Lower lobe of right lung (tissue), 2 donors: Measurements from ENCODE around the gene PPP6R1. TPM values are rescaled to one million over a fixed set of nuclear protein-coding genes. Genes with fewer than 3 reads are reported as not detected.

Experiments
- ATAC-seq, 2 donors: fragments of 200-7000 bp; cut with Tn5 transposase; one replicate each; pipeline ENCODE4 v1.9.1; 2020 to 2022; ENCODE audit warnings: mild to moderate bottlenecking in 2 of 2, moderate library complexity in 2 of 2
- DNase-seq: peaks from one replicate; pipeline ENCODE4 v3.0.0-alpha.2; 2020
- H3K27ac ChIP-seq: fragments of 200-600 bp; one replicate; pipeline ENCODE4 v1.8.0; 2022
- H3K27me3 ChIP-seq: fragments of 200-600 bp; one replicate; pipeline ENCODE4 v1.8.0; 2022; ENCODE audit warnings: low read depth
- H3K36me3 ChIP-seq: fragments of 200-600 bp; one replicate; pipeline ENCODE4 v1.8.0; 2022; ENCODE audit warnings: mild to moderate bottlenecking
- H3K4me1 ChIP-seq: fragments of 200-600 bp; one replicate; pipeline ENCODE4 v1.8.0; 2022
- H3K4me3 ChIP-seq: fragments of 200-600 bp; one replicate; pipeline ENCODE4 v1.8.0; 2022; ENCODE audit warnings: mild to moderate bottlenecking
- H3K9me3 ChIP-seq: fragments of 200-600 bp; one replicate; pipeline ENCODE4 v1.8.0; 2022
- intact Hi-C: fragments of 100-400 bp; cut with DNase I; formaldehyde crosslinking; loops from one replicate; pipeline ENCODE4 v1.11.0; 2022
- total RNA-seq: library from RNA; stranded (reverse); fragmentation: NEBNext Ultra II Directional; extraction: Animal tissue kit (Norgen Biotek cat#: 25700); gene quantifications from one replicate; pipeline ENCODE4 v1.2.1, GENCODE V29; 2021
- TF ChIP-seq, protein P1 (sequence below): fragments of 200-600 bp; IDR thresholded peaks from one replicate; pipeline ENCODE4 v1.8.0; 2022; ENCODE audit warnings: antibody characterized with exemption, mild to moderate bottlenecking
- donor health status: DM: no; HTN: yes; CAD: no; lungs with severe emphysema.

The PPP6R1 gene
- total RNA-seq, 1 donor from 2014 or later, result 69.1 TPM

DNA sequence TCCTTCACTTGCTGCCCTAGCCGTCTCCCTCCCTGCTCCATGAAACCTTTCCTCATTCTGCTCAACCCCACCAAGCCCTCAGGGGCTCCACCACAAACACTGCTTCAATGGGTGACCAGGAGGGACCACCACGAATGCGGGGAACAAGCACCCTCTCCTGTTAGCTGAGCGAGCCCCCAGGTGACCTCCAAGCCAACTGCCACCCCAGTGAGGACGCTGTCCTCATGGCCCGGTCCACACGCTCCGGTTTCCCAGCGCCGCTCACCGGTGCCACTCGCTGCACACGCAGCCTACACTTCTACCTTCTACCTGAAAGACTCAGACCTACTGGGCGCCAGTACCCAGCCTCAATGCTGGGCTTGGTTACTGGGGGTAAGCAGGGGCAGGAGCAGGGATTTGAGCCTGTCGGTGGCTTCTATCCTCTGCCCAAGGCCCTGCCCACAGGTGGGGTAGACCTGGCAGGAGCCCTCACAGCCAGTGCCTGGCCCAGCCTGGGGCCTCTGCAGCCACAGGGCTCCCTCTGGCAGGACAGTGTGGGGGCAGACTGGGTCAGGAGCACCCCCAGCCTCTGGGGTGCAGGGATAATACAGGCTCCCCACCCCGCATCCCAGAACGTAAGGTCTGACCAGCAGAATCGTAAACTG lies 29.6 kb downstream of the PPP6R1 start:
- no peaks in the 10 kb centered on the region for H3K9me3 ChIP-seq
- H3K4me1 ChIP-seq, result no peaks in the 10 kb centered on the region
- H3K36me3 ChIP-seq, result peaks cover 77% of the 10 kb centered on the region
- H3K27ac ChIP-seq, result no peak overlapping the region
- H3K27me3 ChIP-seq, result no peaks in the 10 kb centered on the region
- DNase-seq, result no peak
- ATAC-seq, result peak in 1 of 2 donors; percentile 3
- TF ChIP-seq, protein P1, sequence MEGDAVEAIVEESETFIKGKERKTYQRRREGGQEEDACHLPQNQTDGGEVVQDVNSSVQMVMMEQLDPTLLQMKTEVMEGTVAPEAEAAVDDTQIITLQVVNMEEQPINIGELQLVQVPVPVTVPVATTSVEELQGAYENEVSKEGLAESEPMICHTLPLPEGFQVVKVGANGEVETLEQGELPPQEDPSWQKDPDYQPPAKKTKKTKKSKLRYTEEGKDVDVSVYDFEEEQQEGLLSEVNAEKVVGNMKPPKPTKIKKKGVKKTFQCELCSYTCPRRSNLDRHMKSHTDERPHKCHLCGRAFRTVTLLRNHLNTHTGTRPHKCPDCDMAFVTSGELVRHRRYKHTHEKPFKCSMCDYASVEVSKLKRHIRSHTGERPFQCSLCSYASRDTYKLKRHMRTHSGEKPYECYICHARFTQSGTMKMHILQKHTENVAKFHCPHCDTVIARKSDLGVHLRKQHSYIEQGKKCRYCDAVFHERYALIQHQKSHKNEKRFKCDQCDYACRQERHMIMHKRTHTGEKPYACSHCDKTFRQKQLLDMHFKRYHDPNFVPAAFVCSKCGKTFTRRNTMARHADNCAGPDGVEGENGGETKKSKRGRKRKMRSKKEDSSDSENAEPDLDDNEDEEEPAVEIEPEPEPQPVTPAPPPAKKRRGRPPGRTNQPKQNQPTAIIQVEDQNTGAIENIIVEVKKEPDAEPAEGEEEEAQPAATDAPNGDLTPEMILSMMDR, result no peak
- intact Hi-C loops, result no loop called here
- no peak overlapping the region for H3K4me3 ChIP-seq

DNA sequence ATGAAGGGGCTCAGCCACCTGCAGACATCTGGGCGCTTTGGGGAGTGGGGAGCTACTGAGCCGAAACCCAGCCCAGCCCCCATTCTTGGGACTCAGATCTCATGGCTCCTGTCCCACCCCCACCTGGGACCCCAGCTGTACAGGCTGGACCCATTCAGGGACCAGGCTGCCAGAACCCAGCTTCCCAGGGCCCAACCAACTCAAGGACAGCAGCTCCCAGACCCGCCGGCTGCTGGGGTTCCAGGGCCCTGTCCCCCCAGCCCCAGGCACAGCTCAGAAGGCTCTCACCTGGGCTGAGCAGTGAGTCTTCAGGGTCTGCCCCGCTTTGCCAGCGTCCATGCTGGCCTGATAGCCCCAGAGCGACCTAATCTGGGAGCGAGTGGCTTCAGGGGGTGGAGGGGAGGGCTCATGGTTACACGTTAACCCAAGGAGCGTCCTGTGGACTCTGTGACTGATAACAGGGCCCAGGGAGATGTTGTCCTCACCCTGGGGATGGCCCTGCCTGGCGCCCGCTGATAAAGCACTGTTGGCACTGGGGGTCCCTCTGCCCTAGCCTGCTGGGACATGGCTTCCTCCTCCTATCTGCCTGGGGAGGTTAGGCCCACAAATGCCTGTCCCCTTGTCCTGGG lies 30.3 kb downstream of the PPP6R1 start, which contains the start of gene TMEM86B:
Gene TMEM86B, minus strand, starts transcription at position 361 of the 629 bp plus-strand sequence. Its CDS starts 22 bp downstream, at position 339.
- peaks cover 70% of the 10 kb centered on the region for H3K36me3 ChIP-seq
- no peaks in the 10 kb centered on the region for H3K4me1 ChIP-seq
- no peak for ATAC-seq
- H3K9me3 ChIP-seq, result no peaks in the 10 kb centered on the region
- no peaks in the 10 kb centered on the region for H3K27me3 ChIP-seq
- TF ChIP-seq, protein P1, result no peak
- H3K27ac ChIP-seq, result no peak within 1 kb of the TSS
- H3K4me3 ChIP-seq, result no peak within 1 kb of the TSS
- intact Hi-C loops, result no loop called here
- DNase-seq, result no peak

DNA sequence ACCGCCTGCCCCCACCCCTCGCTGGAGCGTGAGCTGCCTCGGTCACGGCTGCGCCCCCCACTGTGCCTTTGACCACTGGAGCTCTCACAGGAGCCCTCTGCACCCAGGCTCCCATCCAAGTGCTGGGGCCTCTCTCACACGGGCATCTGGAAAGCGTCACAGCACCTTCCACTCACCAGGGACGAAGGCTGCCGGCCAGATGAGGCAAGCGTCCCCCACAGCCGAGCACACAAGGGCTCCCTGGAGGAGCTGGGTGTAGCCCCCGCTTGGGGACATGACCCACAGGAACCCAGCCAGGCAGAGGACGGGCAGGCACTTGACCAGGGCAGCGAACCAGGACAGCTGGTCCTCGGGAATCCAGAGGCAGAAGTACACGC lies 30.8 kb downstream of the PPP6R1 start:
- DNase-seq, result no peak

DNA sequence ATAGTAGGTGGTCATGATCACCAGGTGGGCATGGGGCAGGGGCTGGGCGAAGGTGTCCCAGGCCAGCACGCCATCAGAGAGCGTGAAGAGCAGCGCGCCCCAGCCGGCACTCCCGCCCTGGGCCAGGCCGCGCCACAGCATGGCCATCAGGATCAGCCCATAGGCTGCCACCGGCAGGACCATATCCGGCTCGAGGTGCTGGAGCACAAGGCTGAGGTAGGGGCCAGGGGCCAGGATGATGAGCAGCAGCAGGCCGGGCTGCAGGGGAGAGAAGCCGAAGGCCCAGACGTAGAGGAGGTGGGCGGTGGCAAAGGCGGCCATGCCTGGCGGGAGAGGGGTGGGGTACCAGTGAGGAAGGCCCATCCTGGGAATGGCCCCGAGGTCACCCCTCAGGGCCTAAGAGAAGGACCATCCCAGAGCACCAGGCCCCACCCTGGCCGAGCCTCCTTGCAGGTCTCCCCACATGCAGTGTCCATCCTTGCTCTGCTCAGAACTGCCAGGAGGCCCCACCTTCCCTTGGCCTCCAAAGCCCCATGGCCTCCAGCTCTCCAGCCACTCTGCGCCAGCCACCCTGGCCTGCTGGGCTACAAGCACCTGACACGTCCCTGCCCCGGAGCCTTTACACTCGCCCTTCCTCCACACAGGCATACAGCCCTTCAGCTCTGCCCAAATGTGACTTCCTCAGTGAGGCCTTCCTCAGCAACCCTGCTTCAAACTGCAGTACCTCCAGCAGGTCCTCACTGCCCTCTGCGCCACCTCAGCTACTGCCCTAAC lies 31.4 kb downstream of the PPP6R1 start:
- TF ChIP-seq, protein P1, result no peak
- intact Hi-C loops, result no loop called here
- Histone ChIP-seq H3K4me3 (no peak overlapping the region), H3K27me3 (no peaks in the 10 kb centered on the region), H3K4me1 (no peaks in the 10 kb centered on the region), H3K27ac (no peak overlapping the region), H3K36me3 (peaks cover 59% of the 10 kb centered on the region), H3K9me3 (no peaks in the 10 kb centered on the region)
- ATAC-seq, result no peak
- no peak for DNase-seq

More for the DNA sequence above, 30.8 kb downstream of the PPP6R1 start:
- H3K4me1 ChIP-seq, result no peaks in the 10 kb centered on the region
- H3K9me3 ChIP-seq, result no peaks in the 10 kb centered on the region
- intact Hi-C loops, result no loop called here
- H3K27ac ChIP-seq, result no peak overlapping the region
- no peak for ATAC-seq
- peaks cover 65% of the 10 kb centered on the region for H3K36me3 ChIP-seq
- TF ChIP-seq, protein P1, result no peak
- H3K4me3 ChIP-seq, result no peak overlapping the region
- H3K27me3 ChIP-seq, result no peaks in the 10 kb centered on the region

DNA sequence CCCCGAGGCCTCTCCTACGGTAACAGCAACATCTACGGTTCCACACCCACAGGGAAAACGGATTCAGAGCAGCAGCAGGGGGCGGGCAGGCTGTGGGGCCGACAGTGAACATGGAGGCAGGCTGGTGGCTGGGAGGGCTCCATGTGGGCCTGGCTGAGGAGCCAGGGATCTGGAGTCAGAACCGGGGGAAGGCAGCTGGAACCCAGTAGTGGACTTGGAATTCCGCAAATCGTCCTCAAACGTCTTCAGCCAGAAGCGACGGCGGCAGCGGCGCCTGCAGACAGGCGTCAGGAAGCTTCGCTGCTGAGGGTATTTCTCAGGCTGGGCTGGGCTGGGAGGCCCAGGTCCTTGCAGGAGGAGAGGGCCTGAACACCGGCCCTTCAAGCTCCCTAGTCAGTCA lies 32.0 kb downstream of the PPP6R1 start:
- no peak for DNase-seq
- Histone ChIP-seq H3K27ac (no peak overlapping the region), H3K9me3 (no peaks in the 10 kb centered on the region), H3K36me3 (peaks cover 53% of the 10 kb centered on the region), H3K4me1 (no peaks in the 10 kb centered on the region), H3K4me3 (no peak overlapping the region), H3K27me3 (no peaks in the 10 kb centered on the region)
- intact Hi-C loops, result no loop called here
- TF ChIP-seq, protein P1, result no peak
- no peak for ATAC-seq
